ENCODE data around the gene PRLH.
A peak's percentile ranks its signal among the peaks of the same experiment; 100 is the strongest.

Gene PRLH

GRCh38 chr2:237577956-237578870 is 11.8 kb downstream of the PRLH start:
- no peak overlapping the region for H3K4me3 ChIP-seq (ENCODE audit: low read length)
- no peak for TF ChIP-seq CTCF (IDR thresholded peaks at IDR 0.05; ENCODE audit: insufficient read depth, low read depth, low read length, missing control alignments)
- DNase-seq (ENCODE audit: low read depth), result no peak

- no peak for TF ChIP-seq CTCF (IDR thresholded peaks at IDR 0.05; ENCODE audit: insufficient read depth, low read depth, low read length, missing control alignments)
These were observed 15.0 kb downstream of the PRLH start for GRCh38 chr2:237581326-237581725.

DNA sequence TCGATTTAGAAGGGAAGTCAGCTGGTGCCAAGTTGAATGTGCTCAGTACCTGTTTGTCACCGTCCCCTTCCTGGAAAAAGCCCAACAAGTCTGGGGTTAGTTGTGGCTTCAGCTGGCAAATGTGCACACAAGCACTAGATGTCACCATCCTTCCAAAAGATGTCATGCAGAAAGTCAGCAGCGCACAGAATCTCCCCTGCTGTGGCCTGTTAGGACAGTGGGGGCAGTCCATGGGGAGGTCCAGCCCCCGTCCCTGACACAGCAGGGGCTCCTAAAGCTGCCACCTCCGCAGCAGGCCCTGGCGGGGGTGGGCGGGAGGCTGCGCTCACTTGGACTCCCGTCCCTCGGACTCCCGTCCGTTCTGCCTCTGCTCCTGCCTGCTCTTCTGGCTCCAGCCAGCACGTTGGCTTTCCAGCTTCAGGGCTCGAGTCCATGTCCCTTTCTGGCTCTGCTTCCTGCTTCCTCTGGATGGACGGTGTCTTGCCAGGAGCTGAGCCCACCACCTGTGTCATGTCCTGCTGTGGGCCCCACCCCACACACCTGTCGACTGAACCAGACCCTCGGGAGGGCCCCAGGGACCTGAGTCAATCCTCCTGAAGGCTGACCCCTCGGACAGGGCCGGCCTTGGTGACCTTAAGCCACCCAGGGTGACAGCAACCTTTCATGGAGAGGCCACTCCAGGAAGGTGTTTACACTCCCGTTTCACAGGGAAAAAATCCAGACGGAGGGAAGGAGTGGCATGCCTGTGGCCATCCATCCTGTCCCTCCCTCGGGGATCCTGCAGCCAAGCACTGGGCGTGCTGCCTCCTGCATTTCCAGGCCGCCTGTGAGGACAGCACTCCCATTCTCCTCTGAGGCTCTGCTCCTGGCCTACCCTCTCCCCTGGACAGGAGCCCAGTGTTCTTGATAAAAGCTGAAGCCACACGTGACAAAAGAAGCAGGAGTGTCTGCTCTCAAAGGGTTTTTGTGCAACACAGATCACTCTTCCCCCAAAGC is 15.7 kb downstream of the PRLH start:
- peak; percentile 52 for DNase-seq (ENCODE audit: low read depth)
- H3K4me3 ChIP-seq (ENCODE audit: low read length), result no peak overlapping the region

More at GRCh38 chr2:237581326-237581725, 15.0 kb downstream of the PRLH start:
- no peak for DNase-seq (ENCODE audit: low read depth)
- H3K4me3 ChIP-seq (ENCODE audit: low read length), result no peak overlapping the region

GRCh38 chr2:237583385-237584295 is 17.3 kb downstream of the PRLH start:
- TF ChIP-seq CTCF (IDR thresholded peaks at IDR 0.05; ENCODE audit: insufficient read depth, low read depth, low read length, missing control alignments), result no peak
- no peak for DNase-seq (ENCODE audit: low read depth)
- no peak overlapping the region for H3K4me3 ChIP-seq (ENCODE audit: low read length)

More for the DNA sequence above, 15.7 kb downstream of the PRLH start:
- TF ChIP-seq CTCF (IDR thresholded peaks at IDR 0.05; ENCODE audit: insufficient read depth, low read depth, low read length, missing control alignments), result peak; percentile 53

DNA sequence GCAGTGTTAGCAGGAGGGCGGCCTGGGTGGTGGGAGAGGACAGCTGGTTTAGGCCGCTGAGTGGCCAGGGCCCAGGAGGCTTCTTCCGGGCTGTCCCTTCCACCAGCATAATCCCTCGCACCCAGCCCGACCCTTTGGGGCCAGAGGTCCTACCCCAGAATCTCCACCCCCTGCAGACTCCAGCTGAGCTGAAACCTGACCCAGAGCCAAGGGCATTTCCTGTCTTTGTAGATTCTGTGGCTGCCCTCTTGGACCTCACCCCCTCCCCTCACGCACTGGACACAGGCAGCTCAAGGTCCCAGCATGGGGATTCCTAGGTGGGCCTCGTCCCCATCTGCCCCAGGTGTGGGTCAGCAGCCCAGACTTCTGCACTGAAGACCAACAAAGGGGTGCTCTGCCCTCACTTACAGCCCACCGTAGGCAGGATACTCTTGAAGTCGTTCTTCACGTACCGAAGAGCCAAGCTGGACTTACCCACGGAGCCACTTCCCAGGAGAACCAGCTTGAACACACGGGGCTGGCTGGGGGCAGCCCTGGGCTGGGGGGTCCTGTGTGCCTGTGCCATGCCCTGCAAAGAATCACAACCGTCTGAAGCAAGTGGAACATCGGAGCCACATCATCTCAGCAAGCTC is 19.3 kb downstream of the PRLH start:
- TF ChIP-seq CTCF (IDR thresholded peaks at IDR 0.05; ENCODE audit: insufficient read depth, low read depth, low read length, missing control alignments), result no peak
- no peak for DNase-seq (ENCODE audit: low read depth)
- H3K4me3 ChIP-seq (ENCODE audit: low read length), result no peak overlapping the region

Data from epithelial cell of esophagus (primary cell).